ENCODE measurements around the gene LTBP1.

LTBP1 gene

GRCh38 chr2:33118651-33119050, 171.9 kb downstream of the LTBP1 start:
- DNase-seq (ENCODE audit: low spot score), result no peak
- in situ Hi-C loops (cut with MboI; ENCODE audit: low sequenced_read_pairs, unreplicated experiment), result no loop called here
- TF ChIP-seq CTCF (IDR thresholded peaks at IDR 0.05; ENCODE audit: borderline replicate concordance, control extremely low read depth, extremely low read depth, insufficient read depth, missing control alignments), result no peak

GRCh38 chr2:33121416-33121815, 174.7 kb downstream of the LTBP1 start:
- in situ Hi-C loops (cut with MboI; ENCODE audit: low sequenced_read_pairs, unreplicated experiment), result no loop called here
- no peak for TF ChIP-seq CTCF (IDR thresholded peaks at IDR 0.05; ENCODE audit: borderline replicate concordance, control extremely low read depth, extremely low read depth, insufficient read depth, missing control alignments)
- DNase-seq (ENCODE audit: low spot score), result no peak

- TF ChIP-seq CTCF (IDR thresholded peaks at IDR 0.05; ENCODE audit: borderline replicate concordance, control extremely low read depth, extremely low read depth, insufficient read depth, missing control alignments), result no peak
- no peak for DNase-seq (ENCODE audit: low spot score)
- in situ Hi-C loops (cut with MboI; ENCODE audit: low sequenced_read_pairs, unreplicated experiment), result no loop called here
These were observed 175.2 kb downstream of the LTBP1 start for GRCh38 chr2:33121925-33122324.

GRCh38 chr2:33122726-33123125, 176.0 kb downstream of the LTBP1 start:
- no peak for TF ChIP-seq CTCF (IDR thresholded peaks at IDR 0.05; ENCODE audit: borderline replicate concordance, control extremely low read depth, extremely low read depth, insufficient read depth, missing control alignments)
- no peak for DNase-seq (ENCODE audit: low spot score)
- in situ Hi-C loops (cut with MboI; ENCODE audit: low sequenced_read_pairs, unreplicated experiment), result no loop called here

- no peak for TF ChIP-seq CTCF (IDR thresholded peaks at IDR 0.05; ENCODE audit: borderline replicate concordance, control extremely low read depth, extremely low read depth, insufficient read depth, missing control alignments)
- in situ Hi-C loops (cut with MboI; ENCODE audit: low sequenced_read_pairs, unreplicated experiment), result no loop called here
- DNase-seq (ENCODE audit: low spot score), result no peak
These were observed 176.5 kb downstream of the LTBP1 start for GRCh38 chr2:33123216-33123615.

GRCh38 chr2:33126552-33126951, 179.8 kb downstream of the LTBP1 start:
- no peak for TF ChIP-seq CTCF (IDR thresholded peaks at IDR 0.05; ENCODE audit: borderline replicate concordance, control extremely low read depth, extremely low read depth, insufficient read depth, missing control alignments)
- no peak for DNase-seq (ENCODE audit: low spot score)
- in situ Hi-C loops (cut with MboI; ENCODE audit: low sequenced_read_pairs, unreplicated experiment), result no loop called here

- TF ChIP-seq CTCF (IDR thresholded peaks at IDR 0.05; ENCODE audit: borderline replicate concordance, control extremely low read depth, extremely low read depth, insufficient read depth, missing control alignments), result no peak
- DNase-seq (ENCODE audit: low spot score), result no peak
- in situ Hi-C loops (cut with MboI; ENCODE audit: low sequenced_read_pairs, unreplicated experiment), result no loop called here
These were observed 180.2 kb downstream of the LTBP1 start for GRCh38 chr2:33126958-33127357.

Measured in GM13976 (cell line).